ENCODE measurements around the gene S100A12. TPM values are rescaled to one million over a fixed set of nuclear protein-coding genes. Genes with fewer than 3 reads are reported as not detected.

Gene S100A12
- total and polyA plus RNA-seq, 9 of the 15 experiments (the other 6 are each of a cell fraction or from before 2014, with no cell fraction given) = not detected

GRCh38 chr1:153422450-153423068 is 47.1 kb upstream of the S100A12 start (continued):
- no peak for TF ChIP-seq ZNF232 (CRISPR knock-in tag; IDR thresholded peaks at IDR 0.05)
- no peak for TF ChIP-seq PKNOX1 (IDR thresholded peaks at IDR 0.05)
- TF ChIP-seq SMAD4 (CRISPR knock-in tag; conservative IDR thresholded peaks at IDR 0.05) = 0 out of 2 replicates have a peak, but pooled peaks have one; percentile 38
- TF ChIP-seq MLX (CRISPR knock-in tag; conservative IDR thresholded peaks at IDR 0.05) = no peak
- no peak for TF ChIP-seq GTF2F1 (IDR thresholded peaks at IDR 0.05; ENCODE audit: low read depth, low read length)
- TF ChIP-seq ZNF347 (CRISPR knock-in tag; IDR thresholded peaks at IDR 0.05; ENCODE audit: low read depth) = no peak
- 0 out of 2 replicates have a peak, but pooled peaks have one; percentile 29 for TF ChIP-seq NBN (IDR thresholded peaks at IDR 0.05; ENCODE audit: low read depth)
- 0 out of 2 replicates have a peak, but pooled peaks have one; percentile 54 for TF ChIP-seq ATF6 (CRISPR knock-in tag; IDR thresholded peaks at IDR 0.05)
- no peak for TF ChIP-seq RBM34 (IDR thresholded peaks at IDR 0.05; ENCODE audit: borderline replicate concordance, insufficient read depth, low read length)
- no peak for TF ChIP-seq NCOR1 (IDR thresholded peaks at IDR 0.05)
- no peak for TF ChIP-seq EZH2 (IDR thresholded peaks at IDR 0.05; ENCODE audit: borderline replicate concordance, low read depth, low read length)
- TF ChIP-seq ZNF324 (CRISPR knock-in tag; IDR thresholded peaks at IDR 0.05) = no peak
- no peak for TF ChIP-seq RHOXF2B (CRISPR knock-in tag; conservative IDR thresholded peaks at IDR 0.05)
- TF ChIP-seq CREB3L1 (IDR thresholded peaks at IDR 0.05; ENCODE audit: borderline replicate concordance, low read depth) = no peak
- no peak for TF ChIP-seq C11orf30 (IDR thresholded peaks at IDR 0.05; ENCODE audit: low read depth)
- TF ChIP-seq TRIM28 (IDR thresholded peaks at IDR 0.05) = no peak
- no peak for TF ChIP-seq KAT2B (IDR thresholded peaks at IDR 0.05; ENCODE audit: low read depth, low read length)
- TF ChIP-seq PATZ1 (CRISPR knock-in tag; IDR thresholded peaks at IDR 0.05; ENCODE audit: borderline replicate concordance) = no peak
- TF ChIP-seq ZNF764 (CRISPR knock-in tag; IDR thresholded peaks at IDR 0.05; ENCODE audit: low read depth) = no peak
- TF ChIP-seq YY1 (IDR thresholded peaks at IDR 0.05; ENCODE audit: borderline replicate concordance in 1 of 3, control insufficient read depth in 1 of 3, extremely low read depth in 1 of 3, insufficient read depth in 3 of 3, insufficient read length in 1 of 3, insufficient replicate concordance in 2 of 3, low read depth in 1 of 3, low read length in 2 of 3) = no peak
- no peak for TF ChIP-seq ZNF436 (CRISPR knock-in tag; IDR thresholded peaks at IDR 0.05)
